Ovary (tissue), 9 donors: ENCODE measurements around the gene SMIM5. TPM values are rescaled to one million over a fixed set of nuclear protein-coding genes. Genes with fewer than 3 reads are reported as not detected.

Experiments
- DNase-seq, 5 donors: peaks; one replicate each; pipeline ENCODE4 v3.0.0-alpha.2; 2019 to 2020
- H3K27ac ChIP-seq, 2 donors: fragments of 200-600 bp; one replicate each; pipeline versions ENCODE4 v1.5.1 to v1.8.0; 2019 to 2022
- H3K27me3 ChIP-seq: fragments of 200-600 bp; one replicate; pipeline ENCODE4 v1.8.0; 2022
- H3K36me3 ChIP-seq: fragments of 200-600 bp; sonication (generic); one replicate; pipeline ENCODE4 v1.5.1; 2019
- H3K4me1 ChIP-seq: one replicate; pipeline ENCODE4 v1.8.1; 2013; ENCODE audit warnings: mild to moderate bottlenecking, moderate library complexity; ENCODE audit not compliant: insufficient read depth
- H3K4me3 ChIP-seq: fragments of 200-600 bp; sonication (generic); one replicate; pipeline ENCODE4 v1.5.1; 2017
- H3K9me3 ChIP-seq, 2 donors: fragments of 200-600 bp in 1 of 2; sonication (generic) in 1 of 2; one replicate each; pipeline versions ENCODE4 v1.5.1 to v1.8.1; 2013 to 2019; ENCODE audit warnings: mild to moderate bottlenecking in 1 of 2, moderate library complexity in 1 of 2
- CTCF ChIP-seq, 3 donors: fragments of 450-650 bp in 2 of 3; fragments of 200-600 bp in 1 of 3; IDR thresholded peaks; one replicate each; pipeline versions ENCODE4 v1.5.1 to v1.8.0; 2016 to 2022; ENCODE audit warnings: antibody characterized with exemption in 3 of 3, mild to moderate bottlenecking in 1 of 3
- EP300 ChIP-seq: sonication (generic); formaldehyde crosslinking; IDR thresholded peaks from one replicate; pipeline ENCODE4 v1.6.1; 2017; ENCODE audit warnings: antibody characterized with exemption
- POLR2A ChIP-seq: fragments of 450-650 bp; IDR thresholded peaks from one replicate; pipeline ENCODE4 v1.6.1; 2017; ENCODE audit warnings: antibody characterized with exemption, mild to moderate bottlenecking, moderate library complexity
- WGBS, 3 donors: extraction: QIAGEN DNeasy Blood & Tissue Kit in 1 of 3; methylation state at CpG; one replicate each; pipeline versions ENCODE4 v1.1.5 to v1.1.7; 2013 to 2017; 5-methylcytosine and 5-hydroxymethylcytosine counted together
- intact Hi-C, 4 donors: fragments of 100-400 bp; cut with DNase I; formaldehyde crosslinking; loops; one replicate each; pipeline versions ENCODE4 v1.11.0 to v1.15.1; 2022 to 2023
- polyA plus RNA-seq, 2 donors: library from polyadenylated mRNA; stranded (reverse); fragments of 200-250 nt in 1 of 2; fragments of 350-450 nt in 1 of 2; fragmentation: Illumina TruSeq in 1 of 2; extraction: RNeasy Lipid Tissue Mini Kit (QIAGEN cat#74804) in 1 of 2; gene quantifications; one replicate each; pipeline ENCODE4 v1.2.3, GENCODE V29; 2013 to 2014
- total RNA-seq, 7 donors: library from RNA; depleted of rRNA in 2 of 7; stranded (reverse); fragments of >200 nt in 2 of 7; fragmentation: NEBNext Ultra II Directional in 3 of 7; extraction: Animal tissue kit (Norgen Biotek cat#: 25700) in 3 of 7; gene quantifications; one replicate each; pipeline versions ENCODE4 v1.1.0 to v1.2.4, GENCODE V29; 2016 to 2023
- donor health status: DM: no; HTN: no; CAD: no; lungs with moderate emphysema.
- donor health status: DM: no; HTN: no; CAD: no.
- donor health status: Bipolar disorder and iron deficiency.
- donor health status: DM: yes; HTN: yes; CAD: no.
- donor health status: DM: no; HTN: no; CAD: no.
- donor health status: DM: yes; HTN: yes; CAD: no.

Gene SMIM5
- total and polyA plus RNA-seq, 9 donors = 0.51 to 7.9 (median 1.3) TPM

- Histone ChIP-seq H3K27me3 (no peaks in the 10 kb centered on the region), H3K9me3 (no peaks in the 10 kb centered on the region), H3K27ac (no peak overlapping the region), H3K4me3 (no peak overlapping the region), H3K36me3 (no peaks in the 10 kb centered on the region), H3K4me1 (peaks cover 4% of the 10 kb centered on the region)
- 69 to 79% (median 69%) methylated on average over 10 to 11 of the region's 11 CpGs for WGBS, 3 donors
- intact Hi-C loops = no loop called here
- DNase-seq = no peak
- TF ChIP-seq POLR2A = no peak
- no peak for TF ChIP-seq EP300
- TF ChIP-seq CTCF (IDR thresholded peaks at IDR 0.05) = no peak
Observed at GRCh38 chr17:75626496-75627038, 6.7 kb upstream of the SMIM5 start.

GRCh38 chr17:75627094-75627493 is 6.1 kb upstream of the SMIM5 start:
- no peaks in the 10 kb centered on the region for H3K36me3 ChIP-seq
- TF ChIP-seq EP300 (no peak), CTCF (IDR thresholded peaks at IDR 0.05) (no peak), POLR2A (no peak)
- intact Hi-C loops = no loop called here
- no peak for DNase-seq
- H3K27me3 ChIP-seq = no peaks in the 10 kb centered on the region
- no peak overlapping the region for H3K27ac ChIP-seq
- H3K4me1 ChIP-seq = peaks cover 4% of the 10 kb centered on the region
- H3K4me3 ChIP-seq = no peak overlapping the region
- H3K9me3 ChIP-seq = no peaks in the 10 kb centered on the region
- WGBS, 3 donors = 87 to 92% (median 90%) methylated on average over 10 of the region's 10 CpGs

GRCh38 chr17:75628425-75628824 is 4.8 kb upstream of the SMIM5 start:
- H3K9me3 ChIP-seq = no peaks in the 10 kb centered on the region
- no peaks in the 10 kb centered on the region for H3K36me3 ChIP-seq
- DNase-seq = peak in 1 of 5 donors; percentile 36
- no peak overlapping the region for H3K4me3 ChIP-seq
- intact Hi-C loops = no loop called here
- H3K27me3 ChIP-seq = no peaks in the 10 kb centered on the region
- TF ChIP-seq POLR2A (no peak), CTCF (IDR thresholded peaks at IDR 0.05) (no peak), EP300 (no peak)
- no peak overlapping the region for H3K27ac ChIP-seq
- H3K4me1 ChIP-seq = peaks cover 5% of the 10 kb centered on the region
- WGBS, 3 donors = 63 to 84% (median 71%) methylated on average over 6 of the region's 6 CpGs

GRCh38 chr17:75629157-75629556 is 4.1 kb upstream of the SMIM5 start:
- Histone ChIP-seq H3K27me3 (no peaks in the 10 kb centered on the region), H3K36me3 (no peaks in the 10 kb centered on the region), H3K9me3 (no peaks in the 10 kb centered on the region), H3K4me3 (no peak overlapping the region), H3K27ac (no peak overlapping the region), H3K4me1 (peaks cover 10% of the 10 kb centered on the region)
- DNase-seq = peak in 1 of 5 donors; percentile 37
- intact Hi-C loops = no loop called here
- TF ChIP-seq CTCF (IDR thresholded peaks at IDR 0.05) = no peak
- TF ChIP-seq EP300 = no peak
- TF ChIP-seq POLR2A = no peak
- WGBS, 3 donors = 60 to 78% (median 67%) methylated on average over 13 to 14 of the region's 14 CpGs
